Stimulated activated CD4-positive, alpha-beta T cell treated with anti-CD3 and anti-CD28 coated beads, Interleukin-1b, Interleukin-23, amount 100 ng/mL, for 48 hours (primary cell): ENCODE data around the gene C22orf42.
"Not testable (repeated sequence)": the region's sequence is repeated elsewhere in the genome, so short reads cannot be mapped to it uniquely, and the experiment has no call there.

ENCODE experiments used
- DNase-seq: peaks from one replicate; pipeline ENCODE4 v3.0.0-alpha.2; 2020

C22orf42 gene

GRCh38 chr22:32158712-32159533, at the start of gene C22orf42:
TSS of gene C22orf42 (minus strand) at chr22:32159303. CDS start at chr22:32159215, 88 bp downstream.
- DNase-seq = no peak

- no peak for DNase-seq
Measured at GRCh38 chr22:32208681-32209080, 49.6 kb upstream of the C22orf42 start.

- no peak for DNase-seq
Measured at GRCh38 chr22:32207971-32208480, 48.9 kb upstream of the C22orf42 start.

- no peak for DNase-seq
Measured at GRCh38 chr22:32206774-32207758, 48.0 kb upstream of the C22orf42 start.

GRCh38 chr22:32205974-32206773, 47.1 kb upstream of the C22orf42 start:
- DNase-seq = no peak

GRCh38 chr22:32204856-32205722, 46.0 kb upstream of the C22orf42 start, which contains the start of gene RFPL2:
TSS of gene RFPL2 (minus strand) at chr22:32205073. CDS start at chr22:32202451, 2,622 bp downstream.
- peak; percentile 50 for DNase-seq

- no peak for DNase-seq
Measured at GRCh38 chr22:32204040-32204855, 45.1 kb upstream of the C22orf42 start.

GRCh38 chr22:32203181-32204039, 44.3 kb upstream of the C22orf42 start:
- no peak for DNase-seq

- peak; percentile 30 for DNase-seq
Measured at GRCh38 chr22:32202539-32203180, 43.6 kb upstream of the C22orf42 start.

- DNase-seq = no peak
Measured at GRCh38 chr22:32202161-32202538, 43.0 kb upstream of the C22orf42 start.

- DNase-seq = no peak
Measured at GRCh38 chr22:32200752-32201151, 41.6 kb upstream of the C22orf42 start.

- no peak for DNase-seq
Measured at GRCh38 chr22:32199961-32200360, 40.9 kb upstream of the C22orf42 start.

- DNase-seq = no peak
Measured at GRCh38 chr22:32199341-32199740, 40.2 kb upstream of the C22orf42 start.

GRCh38 chr22:32197553-32198226, 38.6 kb upstream of the C22orf42 start:
- not testable (repeated sequence) for DNase-seq

- not testable (repeated sequence) for DNase-seq
Measured at GRCh38 chr22:32195900-32196299, 36.8 kb upstream of the C22orf42 start.

GRCh38 chr22:32193346-32193745, 34.2 kb upstream of the C22orf42 start:
- not testable (repeated sequence) for DNase-seq

GRCh38 chr22:32191021-32191420, 31.9 kb upstream of the C22orf42 start:
- DNase-seq = not testable (repeated sequence)

- no peak for DNase-seq
Measured at GRCh38 chr22:32185821-32186220, 26.7 kb upstream of the C22orf42 start.
